IMR-90 (cell line): ENCODE results near the gene ATP5ME.

ENCODE experiments used
- BHLHE40 ChIP-seq: fragments of 150-350 bp; IDR thresholded peaks from 2 replicates; pipeline ENCODE4 v1.6.1; 2016; ENCODE audit warnings: mild to moderate bottlenecking, low read depth, low read length
- CTCF ChIP-seq: conservative IDR thresholded peaks from 2 replicates; pipeline ENCODE4 v1.5.1; 2012; ENCODE audit warnings: mild to moderate bottlenecking, low read depth, low read length, improper control_type of control experiment
- ELK1 ChIP-seq: fragments of 150-350 bp; IDR thresholded peaks from 2 replicates; pipeline ENCODE4 v1.6.1; 2016; ENCODE audit warnings: low read depth, mild to moderate bottlenecking, low read length, moderate library complexity, borderline replicate concordance
- FOS ChIP-seq: fragments of 150-350 bp; IDR thresholded peaks from 2 replicates; pipeline ENCODE4 v1.6.1; 2016; ENCODE audit warnings: low read depth, low read length
- MXI1 ChIP-seq: IDR thresholded peaks from 2 replicates; pipeline ENCODE4 v1.6.1; 2012; ENCODE audit warnings: low read depth, mild to moderate bottlenecking, low read length, moderate library complexity, borderline replicate concordance
- POLR2A ChIP-seq: IDR thresholded peaks from 2 replicates; pipeline ENCODE4 v1.6.1; 2012; ENCODE audit warnings: mild to moderate bottlenecking, low read depth, low read length
- RAD21 ChIP-seq: IDR thresholded peaks from 2 replicates; pipeline ENCODE4 v1.6.1; 2012; ENCODE audit warnings: low read length, improper control_type of control experiment
- USF2 ChIP-seq: fragments of 150-350 bp; IDR thresholded peaks from 2 replicates; pipeline ENCODE4 v1.6.1; 2017; ENCODE audit warnings: mild to moderate bottlenecking, antibody characterized with exemption, low read length, low read depth

- TF ChIP-seq CTCF: no peak
- TF ChIP-seq USF2: no peak
- TF ChIP-seq POLR2A: no peak
- TF ChIP-seq MXI1: no peak
- no peak for TF ChIP-seq RAD21
- TF ChIP-seq ELK1: no peak
- TF ChIP-seq FOS: no peak
- no peak for TF ChIP-seq BHLHE40
Measured at GRCh38 chr4:699816-700580, 25.9 kb upstream of the ATP5ME start.
